ENCODE data around the gene KLK14. TPM values are rescaled to one million over a fixed set of nuclear protein-coding genes. Genes with fewer than 3 reads are reported as not detected.

KLK14 gene
- total RNA-seq, 4 donors from 2014 or later = 8.3 to 18.3 (median 12.2) TPM

DNA sequence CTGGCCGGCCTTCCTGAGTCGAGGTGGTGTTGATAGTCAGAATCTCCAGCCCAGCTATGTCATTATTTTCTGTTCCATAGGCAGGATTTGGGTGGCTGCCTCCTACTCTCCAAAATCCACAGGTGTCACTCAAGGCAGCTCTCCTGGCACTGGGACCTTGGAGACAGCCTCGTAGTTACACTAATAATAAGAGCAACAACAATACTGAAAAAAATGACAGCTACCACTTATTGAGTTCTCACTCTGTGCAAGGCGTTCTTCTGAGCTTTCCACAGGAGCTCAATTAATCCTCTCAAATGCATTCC is 35.7 kb downstream of the KLK14 start:
- TF ChIP-seq, protein P1, sequence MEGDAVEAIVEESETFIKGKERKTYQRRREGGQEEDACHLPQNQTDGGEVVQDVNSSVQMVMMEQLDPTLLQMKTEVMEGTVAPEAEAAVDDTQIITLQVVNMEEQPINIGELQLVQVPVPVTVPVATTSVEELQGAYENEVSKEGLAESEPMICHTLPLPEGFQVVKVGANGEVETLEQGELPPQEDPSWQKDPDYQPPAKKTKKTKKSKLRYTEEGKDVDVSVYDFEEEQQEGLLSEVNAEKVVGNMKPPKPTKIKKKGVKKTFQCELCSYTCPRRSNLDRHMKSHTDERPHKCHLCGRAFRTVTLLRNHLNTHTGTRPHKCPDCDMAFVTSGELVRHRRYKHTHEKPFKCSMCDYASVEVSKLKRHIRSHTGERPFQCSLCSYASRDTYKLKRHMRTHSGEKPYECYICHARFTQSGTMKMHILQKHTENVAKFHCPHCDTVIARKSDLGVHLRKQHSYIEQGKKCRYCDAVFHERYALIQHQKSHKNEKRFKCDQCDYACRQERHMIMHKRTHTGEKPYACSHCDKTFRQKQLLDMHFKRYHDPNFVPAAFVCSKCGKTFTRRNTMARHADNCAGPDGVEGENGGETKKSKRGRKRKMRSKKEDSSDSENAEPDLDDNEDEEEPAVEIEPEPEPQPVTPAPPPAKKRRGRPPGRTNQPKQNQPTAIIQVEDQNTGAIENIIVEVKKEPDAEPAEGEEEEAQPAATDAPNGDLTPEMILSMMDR (IDR thresholded peaks at IDR 0.05) = no peak
- TF ChIP-seq POLR2A (IDR thresholded peaks at IDR 0.05) = no peak
- DNase-seq (ENCODE audit: low spot score in 2 of 2) = no peak
- intact Hi-C loops (cut with DNase I; ENCODE audit: low total_unique reads) = no loop called here
- 4% methylated on average over 4 of the region's 4 CpGs for WGBS, 2 donors
- no peak overlapping the region for H3K4me3 ChIP-seq (ENCODE audit: low read depth, poor library complexity, severe bottlenecking)

- intact Hi-C loops (cut with DNase I; ENCODE audit: low total_unique reads) = no loop called here
- 77 to 78% methylated on average over 11 of the region's 11 CpGs for WGBS, 2 donors
- H3K4me3 ChIP-seq (ENCODE audit: low read depth, poor library complexity, severe bottlenecking) = no peak overlapping the region
- DNase-seq (ENCODE audit: low spot score in 2 of 2) = peak in 1 of 2 donors; percentile 73
- TF ChIP-seq, protein P1 (IDR thresholded peaks at IDR 0.05) = no peak
- TF ChIP-seq POLR2A (IDR thresholded peaks at IDR 0.05) = no peak
Measured at GRCh38 chr19:51044327-51044726, 38.4 kb downstream of the KLK14 start.

- peak in 1 of 2 donors; percentile 54 for DNase-seq (ENCODE audit: low spot score in 2 of 2)
- WGBS, 2 donors = 80 to 86% methylated on average over 9 of the region's 9 CpGs
- intact Hi-C loops (cut with DNase I; ENCODE audit: low total_unique reads) = no loop called here
- no peak for TF ChIP-seq POLR2A (IDR thresholded peaks at IDR 0.05)
- TF ChIP-seq, protein P1 (IDR thresholded peaks at IDR 0.05) = no peak
- H3K4me3 ChIP-seq (ENCODE audit: low read depth, poor library complexity, severe bottlenecking) = no peak overlapping the region
Measured at GRCh38 chr19:51043497-51043896, 39.2 kb downstream of the KLK14 start.

- WGBS, 2 donors = 88 to 90% methylated on average over 6 of the region's 6 CpGs
- intact Hi-C loops (cut with DNase I; ENCODE audit: low total_unique reads) = no loop called here
- TF ChIP-seq, protein P1 (IDR thresholded peaks at IDR 0.05) = no peak
- TF ChIP-seq POLR2A (IDR thresholded peaks at IDR 0.05) = no peak
- no peak for DNase-seq (ENCODE audit: low spot score in 2 of 2)
- no peak overlapping the region for H3K4me3 ChIP-seq (ENCODE audit: low read depth, poor library complexity, severe bottlenecking)
Measured at GRCh38 chr19:51040151-51040550, 42.5 kb downstream of the KLK14 start.

GRCh38 chr19:51036519-51036918 is 46.2 kb downstream of the KLK14 start:
- no peak for TF ChIP-seq POLR2A (IDR thresholded peaks at IDR 0.05)
- intact Hi-C loops (cut with DNase I; ENCODE audit: low total_unique reads) = no loop called here
- 68 to 73% methylated on average over 9 of the region's 9 CpGs for WGBS, 2 donors
- DNase-seq (ENCODE audit: low spot score in 2 of 2) = no peak
- no peak overlapping the region for H3K4me3 ChIP-seq (ENCODE audit: low read depth, poor library complexity, severe bottlenecking)

DNA sequence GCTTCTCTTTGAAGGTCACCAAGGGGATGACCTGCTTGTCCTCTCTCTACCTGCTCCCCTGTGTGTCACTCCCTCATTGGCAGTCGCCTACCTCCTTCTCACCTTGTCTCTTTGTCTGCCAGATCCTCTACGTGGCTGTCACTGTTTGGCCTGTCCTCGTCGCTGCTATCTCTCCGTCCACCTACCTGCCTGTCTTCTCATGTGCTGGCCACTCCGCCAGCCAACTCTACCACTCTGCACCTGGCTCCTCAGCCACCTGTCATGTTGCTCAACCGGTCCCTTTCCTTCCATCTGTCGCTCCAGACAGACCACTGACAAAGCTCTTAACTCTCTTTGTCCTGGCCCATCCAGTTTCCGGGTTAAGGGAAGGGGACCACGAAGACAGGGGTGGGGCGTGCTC is 48.0 kb downstream of the KLK14 start, which contains the start of gene KLK12:
TSS of gene KLK12 (minus strand) at position 299 of the 400 bp plus-strand sequence. CDS start 381 bp downstream, outside the sequence.
- intact Hi-C loops (cut with DNase I; ENCODE audit: low total_unique reads) = no loop called here
- no peak for TF ChIP-seq POLR2A (IDR thresholded peaks at IDR 0.05)
- TF ChIP-seq, protein P1 (IDR thresholded peaks at IDR 0.05) = no peak
- no peak within 1 kb of the TSS for H3K4me3 ChIP-seq (ENCODE audit: low read depth, poor library complexity, severe bottlenecking)
- DNase-seq (ENCODE audit: low spot score in 2 of 2) = no peak
- WGBS, 2 donors = 53 to 56% methylated on average over 11 of the region's 11 CpGs

All from lower leg skin (tissue), 4 donors.